ENCODE measurements around the gene PHLDB1.

Gene PHLDB1

DNA sequence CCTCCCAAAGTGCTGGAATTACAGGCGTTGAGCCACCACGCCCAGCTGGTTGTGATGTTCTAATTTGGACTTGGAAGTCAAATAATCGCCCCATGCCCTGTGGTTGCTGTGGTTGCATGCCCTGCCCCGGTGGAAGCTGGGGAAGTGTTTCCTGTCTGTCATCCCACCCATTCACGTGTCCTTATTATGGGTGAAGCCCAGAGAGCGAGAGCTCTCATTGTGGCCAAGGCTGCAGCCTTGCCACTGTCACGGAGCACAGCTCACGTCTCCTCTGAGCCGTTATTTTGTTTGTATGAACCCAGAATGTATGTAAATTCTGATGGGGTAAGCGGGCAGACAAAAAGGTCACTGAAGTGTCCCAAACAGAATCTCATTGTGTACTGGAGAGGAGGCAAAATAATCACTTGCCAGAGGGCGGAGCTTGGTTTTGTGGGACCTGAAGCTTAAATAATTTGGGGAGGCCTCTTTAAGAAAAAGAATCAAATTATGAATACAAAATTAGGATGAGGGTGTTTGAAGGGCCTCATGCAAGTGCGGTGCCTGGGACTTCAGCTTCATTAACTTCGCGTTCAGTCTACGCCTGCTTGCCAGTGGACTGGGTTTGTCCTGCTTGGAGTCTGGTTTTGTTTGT is 97.8 kb downstream of the PHLDB1 start:
- Histone ChIP-seq H3K4me3 (ENCODE audit: low read length in 2 of 2) (no peak overlapping the region), H3K27ac (ENCODE audit: low read length) (no peak overlapping the region), H3K9ac (ENCODE audit: low read length in 2 of 2) (no peak overlapping the region)

DNA sequence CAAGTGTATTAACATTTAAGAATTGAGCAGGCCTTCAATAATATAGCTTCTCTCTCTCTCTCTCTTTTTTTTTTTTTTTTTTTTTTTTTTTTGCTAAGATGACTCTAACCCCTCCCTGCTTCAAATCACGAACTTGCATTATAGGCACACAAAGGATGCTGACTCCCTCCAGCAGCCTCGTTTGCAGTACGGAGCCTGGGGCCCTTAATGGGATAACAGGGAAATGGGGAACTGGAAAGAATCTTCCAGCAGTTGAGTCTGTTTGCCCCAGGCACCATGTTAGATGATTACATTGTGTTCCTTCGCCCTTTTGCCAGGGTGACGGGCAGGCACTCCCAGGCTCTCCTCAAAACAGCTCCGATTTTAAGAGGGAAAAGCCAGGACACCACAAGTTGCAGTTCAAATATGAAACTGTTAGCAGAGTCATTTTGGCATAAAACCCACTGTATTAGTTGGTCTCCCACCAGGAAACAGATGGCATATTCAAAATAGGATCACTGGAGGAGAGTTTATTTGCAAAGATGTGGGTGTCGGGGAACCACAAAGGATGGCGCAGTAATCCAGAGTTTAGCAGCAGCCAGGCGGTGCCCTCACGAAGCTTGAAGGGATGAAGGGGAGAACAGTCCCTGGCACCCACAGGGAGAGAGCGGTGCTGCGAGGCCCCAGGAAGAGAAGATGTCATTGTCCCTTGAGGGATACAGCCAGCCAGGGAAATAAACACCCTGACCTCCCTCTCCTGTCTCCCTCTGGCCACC is 98.6 kb downstream of the PHLDB1 start:
- H3K27ac ChIP-seq (ENCODE audit: low read length), result no peak overlapping the region
- no peaks in the 10 kb centered on the region for H3K9me3 ChIP-seq (ENCODE audit: control insufficient read depth in 2 of 2, low read length in 2 of 2)
- H3K36me3 ChIP-seq (ENCODE audit: control insufficient read depth in 2 of 2, insufficient read depth in 2 of 2, low read length in 2 of 2), result no peaks in the 10 kb centered on the region
- no peaks in the 10 kb centered on the region for H3K4me1 ChIP-seq (ENCODE audit: control insufficient read depth, insufficient read depth, low read length)
- H3K27me3 ChIP-seq (ENCODE audit: control insufficient read depth in 1 of 2, insufficient read depth in 2 of 2, low read length in 2 of 2), result no peaks in the 10 kb centered on the region
- H3K9ac ChIP-seq (ENCODE audit: low read length in 2 of 2), result no peak overlapping the region
- no peak overlapping the region for H3K4me3 ChIP-seq (ENCODE audit: low read length in 2 of 2)

More for the DNA sequence above, 97.8 kb downstream of the PHLDB1 start:
- H3K36me3 ChIP-seq (ENCODE audit: control insufficient read depth in 2 of 2, insufficient read depth in 2 of 2, low read length in 2 of 2), result no peaks in the 10 kb centered on the region
- no peaks in the 10 kb centered on the region for H3K9me3 ChIP-seq (ENCODE audit: control insufficient read depth in 2 of 2, low read length in 2 of 2)
- H3K27me3 ChIP-seq (ENCODE audit: control insufficient read depth in 1 of 2, insufficient read depth in 2 of 2, low read length in 2 of 2), result no peaks in the 10 kb centered on the region
- H3K4me1 ChIP-seq (ENCODE audit: control insufficient read depth, insufficient read depth, low read length), result no peaks in the 10 kb centered on the region

DNA sequence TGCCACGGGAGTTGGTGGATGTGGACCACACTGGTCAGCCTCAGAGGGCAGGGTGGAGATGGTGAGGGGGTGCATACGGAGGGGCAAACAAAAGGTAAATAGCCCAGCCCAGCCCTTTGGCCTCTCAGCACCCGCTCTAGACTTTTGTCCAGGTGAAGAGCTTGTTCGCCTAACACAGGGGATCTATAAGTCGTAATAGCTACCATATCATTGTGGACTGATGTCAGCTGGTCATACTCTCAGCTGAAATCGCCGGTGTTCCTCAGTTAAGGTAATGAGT is 99.1 kb downstream of the PHLDB1 start:
- Histone ChIP-seq H3K27ac (ENCODE audit: low read length) (no peak overlapping the region), H3K36me3 (ENCODE audit: control insufficient read depth in 2 of 2, insufficient read depth in 2 of 2, low read length in 2 of 2) (no peaks in the 10 kb centered on the region)

More for the DNA sequence above, 99.1 kb downstream of the PHLDB1 start:
- Histone ChIP-seq H3K9ac (ENCODE audit: low read length in 2 of 2) (no peak overlapping the region), H3K4me1 (ENCODE audit: control insufficient read depth, insufficient read depth, low read length) (no peaks in the 10 kb centered on the region), H3K9me3 (ENCODE audit: control insufficient read depth in 2 of 2, low read length in 2 of 2) (no peaks in the 10 kb centered on the region), H3K27me3 (ENCODE audit: control insufficient read depth in 1 of 2, insufficient read depth in 2 of 2, low read length in 2 of 2) (no peaks in the 10 kb centered on the region), H3K4me3 (ENCODE audit: low read length in 2 of 2) (no peak overlapping the region)
